Fibroblast of mammary gland (primary cell): ENCODE measurements around the gene CYP27C1.

Experiments
- DNase-seq: peaks from one replicate; pipeline ENCODE4 v3.0.0-alpha.2; 2010; ENCODE audit warnings: low read depth
- H3K4me3 ChIP-seq: 2 replicates; pipeline ENCODE4 v1.5.1; 2011; ENCODE audit warnings: low read depth, mild to moderate bottlenecking, low read length, moderate library complexity; ENCODE audit not compliant: control insufficient read depth
- CTCF ChIP-seq: conservative IDR thresholded peaks from 2 replicates; pipeline ENCODE4 v1.5.1; 2011; ENCODE audit warnings: low read depth, low read length, inconsistent platforms; ENCODE audit not compliant: control insufficient read depth, insufficient read depth

CYP27C1 gene

GRCh38 chr2:127170452-127171197 is 49.5 kb downstream of the CYP27C1 start:
- no peak for DNase-seq
- TF ChIP-seq CTCF, result no peak
- no peak overlapping the region for H3K4me3 ChIP-seq

GRCh38 chr2:127170021-127170420 is 50.1 kb downstream of the CYP27C1 start:
- no peak overlapping the region for H3K4me3 ChIP-seq
- TF ChIP-seq CTCF, result no peak
- no peak for DNase-seq

GRCh38 chr2:127169066-127169660 is 50.9 kb downstream of the CYP27C1 start:
- H3K4me3 ChIP-seq, result no peak overlapping the region
- no peak for TF ChIP-seq CTCF
- DNase-seq, result no peak

GRCh38 chr2:127166231-127166860 is 53.8 kb downstream of the CYP27C1 start:
- TF ChIP-seq CTCF, result no peak
- no peak overlapping the region for H3K4me3 ChIP-seq
- no peak for DNase-seq

- TF ChIP-seq CTCF, result no peak
- DNase-seq, result no peak
- no peak overlapping the region for H3K4me3 ChIP-seq
Observed at GRCh38 chr2:127165539-127165935, 54.6 kb downstream of the CYP27C1 start.

- no peak overlapping the region for H3K4me3 ChIP-seq
- no peak for TF ChIP-seq CTCF
- no peak for DNase-seq
Observed at GRCh38 chr2:127164761-127165538, 55.1 kb downstream of the CYP27C1 start.
